Measurements from ENCODE around the gene DNAH11. TPM values are rescaled to one million over a fixed set of nuclear protein-coding genes. Genes with fewer than 3 reads are reported as not detected.

DNAH11 gene
- total RNA-seq, 1 experiment from 2014 or later = 0.15 TPM

DNA sequence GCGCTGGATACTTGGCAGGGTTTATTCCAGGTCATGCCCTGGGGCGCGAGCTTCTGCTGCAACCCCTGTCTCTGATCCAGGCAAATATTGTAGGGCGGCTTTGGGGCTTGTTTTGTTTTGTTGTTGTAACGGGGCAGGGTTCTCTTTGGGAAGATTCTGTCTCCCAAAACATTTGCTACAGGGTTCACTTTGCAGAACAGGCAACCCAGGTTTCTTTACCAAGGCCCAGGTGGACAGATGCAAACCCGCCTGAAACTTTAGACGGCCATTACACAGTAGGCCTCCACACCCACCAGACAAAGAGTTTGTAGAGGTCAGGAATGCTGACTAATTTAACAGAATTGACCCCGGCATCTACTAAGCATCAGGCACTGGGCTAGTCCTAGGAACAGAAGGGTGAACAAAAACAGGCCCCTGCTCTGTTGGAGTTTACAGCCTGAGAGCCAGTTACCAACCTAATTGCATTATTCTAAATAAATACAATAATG is 403.4 kb downstream of the DNAH11 start:
- no TSS peak for BruUV-seq (replicated peaks)
- ChIA-PET POLR2A (no interaction called here), CTCF (no interaction called here)
- no peak for DNase-seq (ENCODE audit: low read depth, low spot score)
- Histone ChIP-seq H3K4me1 (ENCODE audit: control insufficient read depth, insufficient read depth, low read length) (peaks cover 14% of the 10 kb centered on the region), H3K27ac (ENCODE audit: low read length) (peak overlapping the region; percentile 86), H3K4me3 (ENCODE audit: low read depth in 2 of 2, low read length in 2 of 2) (peak overlapping the region; percentile 68 to 93), H3K36me3 (ENCODE audit: control insufficient read depth, insufficient read depth, low read length) (no peaks in the 10 kb centered on the region; the same call in 1 of the 2 replicates), H3K27me3 (ENCODE audit: control insufficient read depth, insufficient read depth, low read length) (no peaks in the 10 kb centered on the region; the same call in 1 of the 2 replicates), H3K9me3 (ENCODE audit: control insufficient read depth, insufficient read depth, low read depth, low read length) (no peaks in the 10 kb centered on the region)
- no peak for TF ChIP-seq POLR2AphosphoS5 (IDR thresholded peaks at IDR 0.05; ENCODE audit: low read depth, low read length)
- TF ChIP-seq, protein P1, sequence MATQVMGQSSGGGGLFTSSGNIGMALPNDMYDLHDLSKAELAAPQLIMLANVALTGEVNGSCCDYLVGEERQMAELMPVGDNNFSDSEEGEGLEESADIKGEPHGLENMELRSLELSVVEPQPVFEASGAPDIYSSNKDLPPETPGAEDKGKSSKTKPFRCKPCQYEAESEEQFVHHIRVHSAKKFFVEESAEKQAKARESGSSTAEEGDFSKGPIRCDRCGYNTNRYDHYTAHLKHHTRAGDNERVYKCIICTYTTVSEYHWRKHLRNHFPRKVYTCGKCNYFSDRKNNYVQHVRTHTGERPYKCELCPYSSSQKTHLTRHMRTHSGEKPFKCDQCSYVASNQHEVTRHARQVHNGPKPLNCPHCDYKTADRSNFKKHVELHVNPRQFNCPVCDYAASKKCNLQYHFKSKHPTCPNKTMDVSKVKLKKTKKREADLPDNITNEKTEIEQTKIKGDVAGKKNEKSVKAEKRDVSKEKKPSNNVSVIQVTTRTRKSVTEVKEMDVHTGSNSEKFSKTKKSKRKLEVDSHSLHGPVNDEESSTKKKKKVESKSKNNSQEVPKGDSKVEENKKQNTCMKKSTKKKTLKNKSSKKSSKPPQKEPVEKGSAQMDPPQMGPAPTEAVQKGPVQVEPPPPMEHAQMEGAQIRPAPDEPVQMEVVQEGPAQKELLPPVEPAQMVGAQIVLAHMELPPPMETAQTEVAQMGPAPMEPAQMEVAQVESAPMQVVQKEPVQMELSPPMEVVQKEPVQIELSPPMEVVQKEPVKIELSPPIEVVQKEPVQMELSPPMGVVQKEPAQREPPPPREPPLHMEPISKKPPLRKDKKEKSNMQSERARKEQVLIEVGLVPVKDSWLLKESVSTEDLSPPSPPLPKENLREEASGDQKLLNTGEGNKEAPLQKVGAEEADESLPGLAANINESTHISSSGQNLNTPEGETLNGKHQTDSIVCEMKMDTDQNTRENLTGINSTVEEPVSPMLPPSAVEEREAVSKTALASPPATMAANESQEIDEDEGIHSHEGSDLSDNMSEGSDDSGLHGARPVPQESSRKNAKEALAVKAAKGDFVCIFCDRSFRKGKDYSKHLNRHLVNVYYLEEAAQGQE (IDR thresholded peaks at IDR 0.05; ENCODE audit: insufficient read depth in 1 of 2, low read depth in 2 of 2, low read length in 1 of 2) = no peak
- TF ChIP-seq CTCF (IDR thresholded peaks at IDR 0.05) = no peak
- in situ Hi-C loops (cut with HindIII; ENCODE audit: low pct_unique_long_range_greater_than_20kb, low sequenced_read_pairs) (no loop called here), intact Hi-C loops (cut with micrococcal nuclease; ENCODE audit: unreplicated experiment) (no loop called here)
- peak; percentile 1; the same call in 1 of the 2 replicates for ATAC-seq

DNA sequence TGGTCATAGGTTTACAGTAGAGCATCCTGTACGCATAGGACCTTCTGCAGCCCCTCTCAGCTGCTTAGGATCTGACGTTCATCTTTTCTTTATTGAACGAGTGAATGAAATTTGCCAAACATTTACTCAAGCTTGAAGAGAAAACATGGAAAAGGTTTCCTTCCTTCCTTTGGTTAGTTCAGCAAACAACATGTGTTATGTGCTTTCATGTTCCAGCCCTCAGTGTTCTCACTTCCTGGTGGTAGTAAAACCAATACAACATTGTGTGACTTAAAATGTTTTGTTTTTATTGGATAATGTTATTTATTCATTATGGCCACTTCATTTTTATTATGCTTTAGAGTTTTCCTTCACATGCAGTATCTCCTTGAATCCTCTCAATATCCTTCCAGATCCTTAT is 404.2 kb downstream of the DNAH11 start:
- POLR2A ChIA-PET = no interaction called here
- TF ChIP-seq TCF7L2 (IDR thresholded peaks at IDR 0.05; ENCODE audit: low read depth, low read length) = no peak
- TF ChIP-seq POLR2AphosphoS5 (IDR thresholded peaks at IDR 0.05; ENCODE audit: low read depth, low read length) = no peak
- TF ChIP-seq CTCF (IDR thresholded peaks at IDR 0.05) = no peak
- TF ChIP-seq SIN3A (IDR thresholded peaks at IDR 0.05; ENCODE audit: borderline replicate concordance, insufficient read depth, low read depth, low read length) = no peak
- TF ChIP-seq, protein P1 (IDR thresholded peaks at IDR 0.05; ENCODE audit: insufficient read depth in 1 of 2, low read depth in 2 of 2, low read length in 1 of 2) = no peak
- ATAC-seq (no peak), DNase-seq (ENCODE audit: low read depth, low spot score) (no peak)
- no TSS peak for BruUV-seq (replicated peaks)
- no peaks in the 10 kb centered on the region; the same call in 1 of the 2 replicates for H3K27me3 ChIP-seq (ENCODE audit: control insufficient read depth, insufficient read depth, low read length)
- in situ Hi-C loops (cut with HindIII; ENCODE audit: low pct_unique_long_range_greater_than_20kb, low sequenced_read_pairs) = no loop called here
- no peaks in the 10 kb centered on the region; the same call in 1 of the 2 replicates for H3K36me3 ChIP-seq (ENCODE audit: control insufficient read depth, insufficient read depth, low read length)
- intact Hi-C loops (cut with micrococcal nuclease; ENCODE audit: unreplicated experiment) = no loop called here
- no peak overlapping the region for H3K4me3 ChIP-seq (ENCODE audit: low read depth in 2 of 2, low read length in 2 of 2)
- no peak overlapping the region for H3K27ac ChIP-seq (ENCODE audit: low read length)
- H3K9me3 ChIP-seq (ENCODE audit: control insufficient read depth, insufficient read depth, low read depth, low read length) = no peaks in the 10 kb centered on the region
- peaks cover 11% of the 10 kb centered on the region; the same call in 1 of the 2 replicates for H3K4me1 ChIP-seq (ENCODE audit: control insufficient read depth, insufficient read depth, low read length)
- CTCF ChIA-PET = interaction anchor here (0.6 kb wide), 1 partner anchor 132 kb away, joined by 3 read pairs; no protein-coding TSS in a partner anchor

All from Panc1 (cell line).